ENCODE data around the gene PCNX2. TPM values are rescaled to one million over a fixed set of nuclear protein-coding genes. Genes with fewer than 3 reads are reported as not detected.

Gene PCNX2
- total RNA-seq (2022) (15.0 and 18.0 TPM in 2 replicates), Bru-seq, nascent RNA (percentile 66 among the genes with signal in this experiment), BruChase-seq, experiment 1, labeled RNA remaining after a 2-hour chase (percentile 64 among the genes with signal in this experiment), BruChase-seq, experiment 2, labeled RNA remaining after a 6-hour chase (percentile 60 among the genes with signal in this experiment)
- long read RNA-seq, partial matches to known transcripts = 3 of 13 reads
- long read RNA-seq, other reads (novel, unspliced or antisense) = 10 of 13 reads

- H3K36me3 Mint-ChIP-seq (ENCODE audit: insufficient read depth, unreplicated experiment) = no peaks in the 10 kb centered on the region
- Histone ChIP-seq H3K36me3 (ENCODE audit: control insufficient read depth, insufficient read depth, low read length) (no peaks in the 10 kb centered on the region), H3K4me1 (0 out of 2 replicates have a peak, but pooled peaks cover 8% of the 10 kb centered on the region), H3K4me3 (ENCODE audit: low read depth, low read length) (peak within 1 kb of the TSS; percentile 85), H3K9me3 (no peaks in the 10 kb centered on the region), H3K27me3 (replicated peaks; ENCODE audit: control insufficient read depth, insufficient read depth, low read length) (no peaks in the 10 kb centered on the region; the same call in 1 of the 2 replicates)
- no peaks in the 10 kb centered on the region for H3K27me3 Mint-ChIP-seq (ENCODE audit: insufficient read depth, unreplicated experiment)
- ChIA-PET POLR2A (no interaction called here), CTCF (no interaction called here)
- no TSS peak for BruUV-seq (replicated peaks)
- peaks cover 16% of the 10 kb centered on the region for H3K4me1 Mint-ChIP-seq (ENCODE audit: low read depth, unreplicated experiment)
- H3K27ac Mint-ChIP-seq (ENCODE audit: unreplicated experiment) = peak within 1 kb of the TSS; percentile 73
- H3K9me3 Mint-ChIP-seq (ENCODE audit: unreplicated experiment) = no peaks in the 10 kb centered on the region
- TF ChIP-seq CTCF (IDR thresholded peaks at IDR 0.05; ENCODE audit: insufficient read depth in 1 of 2, low read depth in 1 of 2, low read length in 1 of 2, severe bottlenecking in 1 of 2, unreplicated experiment in 1 of 2) = no peak
- intact Hi-C loops (cut with micrococcal nuclease; ENCODE audit: unreplicated experiment) = no loop called here
- peak; percentile 76 to 79 for DNase-seq
- peak within 1 kb of the TSS; percentile 93 for H3K4me3 Mint-ChIP-seq (ENCODE audit: unreplicated experiment)
These were observed at the start of gene PCNX2 for GRCh38 chr1:233295237-233295974. Gene PCNX2 (minus strand): TSS chr1:233295725. CDS start chr1:233295478, 247 bp downstream.

- Histone ChIP-seq H3K4me3 (ENCODE audit: low read depth, low read length) (no peak overlapping the region), H3K4me1 (no peaks in the 10 kb centered on the region), H3K36me3 (ENCODE audit: control insufficient read depth, insufficient read depth, low read length) (no peaks in the 10 kb centered on the region), H3K27me3 (replicated peaks; ENCODE audit: control insufficient read depth, insufficient read depth, low read length) (no peaks in the 10 kb centered on the region), H3K9me3 (no peaks in the 10 kb centered on the region)
- intact Hi-C loops (cut with micrococcal nuclease; ENCODE audit: unreplicated experiment) = no loop called here
- peaks cover 2% of the 10 kb centered on the region for H3K27me3 Mint-ChIP-seq (ENCODE audit: insufficient read depth, unreplicated experiment)
- peaks cover 6% of the 10 kb centered on the region for H3K4me1 Mint-ChIP-seq (ENCODE audit: low read depth, unreplicated experiment)
- ChIA-PET POLR2A (no interaction called here), CTCF (no interaction called here)
- DNase-seq = no peak
- no peak overlapping the region for H3K4me3 Mint-ChIP-seq (ENCODE audit: unreplicated experiment)
- no peaks in the 10 kb centered on the region for H3K36me3 Mint-ChIP-seq (ENCODE audit: insufficient read depth, unreplicated experiment)
- no peak for TF ChIP-seq CTCF (IDR thresholded peaks at IDR 0.05; ENCODE audit: insufficient read depth in 1 of 2, low read depth in 1 of 2, low read length in 1 of 2, severe bottlenecking in 1 of 2, unreplicated experiment in 1 of 2)
- no peaks in the 10 kb centered on the region for H3K9me3 Mint-ChIP-seq (ENCODE audit: unreplicated experiment)
- no peak overlapping the region for H3K27ac Mint-ChIP-seq (ENCODE audit: unreplicated experiment)
- no TSS peak for BruUV-seq (replicated peaks)
These were observed 47.7 kb upstream of the PCNX2 start for GRCh38 chr1:233343262-233343661.

- Histone ChIP-seq H3K4me3 (ENCODE audit: low read depth, low read length) (no peak overlapping the region), H3K9me3 (no peaks in the 10 kb centered on the region), H3K27me3 (replicated peaks; ENCODE audit: control insufficient read depth, insufficient read depth, low read length) (no peaks in the 10 kb centered on the region), H3K4me1 (no peaks in the 10 kb centered on the region), H3K36me3 (ENCODE audit: control insufficient read depth, insufficient read depth, low read length) (no peaks in the 10 kb centered on the region)
- CTCF ChIA-PET = no interaction called here
- Mint-ChIP-seq H3K4me3 (ENCODE audit: unreplicated experiment) (no peak overlapping the region), H3K9me3 (ENCODE audit: unreplicated experiment) (no peaks in the 10 kb centered on the region), H3K27me3 (ENCODE audit: insufficient read depth, unreplicated experiment) (peaks cover 3% of the 10 kb centered on the region), H3K4me1 (ENCODE audit: low read depth, unreplicated experiment) (peaks cover 6% of the 10 kb centered on the region), H3K27ac (ENCODE audit: unreplicated experiment) (no peak overlapping the region), H3K36me3 (ENCODE audit: insufficient read depth, unreplicated experiment) (no peaks in the 10 kb centered on the region)
- TF ChIP-seq CTCF (IDR thresholded peaks at IDR 0.05; ENCODE audit: insufficient read depth in 1 of 2, low read depth in 1 of 2, low read length in 1 of 2, severe bottlenecking in 1 of 2, unreplicated experiment in 1 of 2) = no peak
- no TSS peak for BruUV-seq (replicated peaks)
- POLR2A ChIA-PET = no interaction called here
- no peak for DNase-seq
- intact Hi-C loops (cut with micrococcal nuclease; ENCODE audit: unreplicated experiment) = no loop called here
These were observed 46.6 kb upstream of the PCNX2 start for GRCh38 chr1:233342086-233342485.
